Ovary (tissue), 3 donors: ENCODE results near the gene GPRIN3.

Experiments used
- EP300 ChIP-seq: sonication (generic); formaldehyde crosslinking; IDR thresholded peaks from one replicate; pipeline ENCODE4 v1.6.1; 2017; ENCODE audit warnings: antibody characterized with exemption
- POLR2A ChIP-seq: fragments of 450-650 bp; IDR thresholded peaks from one replicate; pipeline ENCODE4 v1.6.1; 2017; ENCODE audit warnings: antibody characterized with exemption, mild to moderate bottlenecking, moderate library complexity
- TF ChIP-seq, protein P1 (sequence below), 3 donors: fragments of 450-650 bp in 2 of 3; fragments of 200-600 bp in 1 of 3; IDR thresholded peaks; one replicate each; pipeline versions ENCODE4 v1.5.1 to v1.8.0; 2016 to 2022; ENCODE audit warnings: antibody characterized with exemption in 3 of 3, mild to moderate bottlenecking in 1 of 3
- donor health status: DM: no; HTN: no; CAD: no.

- TF ChIP-seq, protein P1, sequence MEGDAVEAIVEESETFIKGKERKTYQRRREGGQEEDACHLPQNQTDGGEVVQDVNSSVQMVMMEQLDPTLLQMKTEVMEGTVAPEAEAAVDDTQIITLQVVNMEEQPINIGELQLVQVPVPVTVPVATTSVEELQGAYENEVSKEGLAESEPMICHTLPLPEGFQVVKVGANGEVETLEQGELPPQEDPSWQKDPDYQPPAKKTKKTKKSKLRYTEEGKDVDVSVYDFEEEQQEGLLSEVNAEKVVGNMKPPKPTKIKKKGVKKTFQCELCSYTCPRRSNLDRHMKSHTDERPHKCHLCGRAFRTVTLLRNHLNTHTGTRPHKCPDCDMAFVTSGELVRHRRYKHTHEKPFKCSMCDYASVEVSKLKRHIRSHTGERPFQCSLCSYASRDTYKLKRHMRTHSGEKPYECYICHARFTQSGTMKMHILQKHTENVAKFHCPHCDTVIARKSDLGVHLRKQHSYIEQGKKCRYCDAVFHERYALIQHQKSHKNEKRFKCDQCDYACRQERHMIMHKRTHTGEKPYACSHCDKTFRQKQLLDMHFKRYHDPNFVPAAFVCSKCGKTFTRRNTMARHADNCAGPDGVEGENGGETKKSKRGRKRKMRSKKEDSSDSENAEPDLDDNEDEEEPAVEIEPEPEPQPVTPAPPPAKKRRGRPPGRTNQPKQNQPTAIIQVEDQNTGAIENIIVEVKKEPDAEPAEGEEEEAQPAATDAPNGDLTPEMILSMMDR (IDR thresholded peaks at IDR 0.05) = no peak
- TF ChIP-seq EP300 (no peak), POLR2A (no peak)
Measured at GRCh38 chr4:89296896-89297295, 10.7 kb downstream of the GPRIN3 start.
